MM.1S (cell line): ENCODE results near the gene NPC1L1.

Source experiments
- DNase-seq: peaks from one replicate; pipeline ENCODE4 v3.0.0-alpha.2; 2015
- H2AFZ ChIP-seq: fragments of 300-600 bp; sonication (generic); 2 replicates; pipeline ENCODE4 v1.6.0; 2016; ENCODE audit warnings: antibody characterized with exemption, low read length
- H3F3A ChIP-seq: fragments of 300-600 bp; sonication (generic); 2 replicates; pipeline ENCODE4 v1.6.1; 2016; ENCODE audit warnings: mild to moderate bottlenecking, antibody characterized with exemption, low read length, moderate library complexity, mixed read lengths; ENCODE audit not compliant: insufficient read depth
- H3K27ac ChIP-seq: fragments of 300-600 bp; sonication (generic); 2 replicates; pipeline ENCODE4 v1.5.1; 2016; ENCODE audit warnings: mild to moderate bottlenecking, low read length
- H3K27me3 ChIP-seq: fragments of 300-600 bp; sonication (generic); replicated peaks from 2 replicates; pipeline ENCODE4 v1.6.0; 2016; ENCODE audit warnings: low read length; ENCODE audit not compliant: insufficient read depth
- H3K36me3 ChIP-seq: fragments of 300-600 bp; sonication (generic); replicated peaks from 2 replicates; pipeline ENCODE4 v1.6.1; 2016; ENCODE audit warnings: mild to moderate bottlenecking, low read length, mixed read lengths; ENCODE audit not compliant: insufficient read depth
- H3K4me1 ChIP-seq: fragments of 300-600 bp; sonication (generic); 2 replicates; pipeline ENCODE4 v1.6.1; 2016; ENCODE audit warnings: low read length, mixed read lengths
- H3K4me2 ChIP-seq: fragments of 300-600 bp; sonication (generic); 2 replicates; pipeline ENCODE4 v1.6.0; 2016; ENCODE audit warnings: low read depth, low read length
- H3K4me3 ChIP-seq: fragments of 300-600 bp; sonication (generic); 2 replicates; pipeline ENCODE4 v1.5.1; 2016; ENCODE audit warnings: low read length, mixed read lengths
- H3K79me2 ChIP-seq: fragments of 300-600 bp; sonication (generic); 2 replicates; pipeline ENCODE4 v1.6.1; 2016; ENCODE audit warnings: mixed run types, low read length, mixed read lengths
- H3K9ac ChIP-seq: fragments of 300-600 bp; sonication (generic); 2 replicates; pipeline ENCODE4 v1.6.1; 2016; ENCODE audit warnings: low read length, mixed read lengths
- H3K9me2 ChIP-seq: fragments of 300-600 bp; sonication (generic); replicated peaks from 2 replicates; pipeline ENCODE4 v1.6.1; 2016; ENCODE audit warnings: mild to moderate bottlenecking, low read length, mixed read lengths; ENCODE audit not compliant: insufficient read depth
- H3K9me3 ChIP-seq: fragments of 300-600 bp; sonication (generic); replicated peaks from 2 replicates; pipeline ENCODE4 v1.6.1; 2016; ENCODE audit warnings: mild to moderate bottlenecking, low read length, mixed read lengths; ENCODE audit not compliant: insufficient read depth
- H4K20me1 ChIP-seq: fragments of 300-600 bp; sonication (generic); 2 replicates; pipeline ENCODE4 v1.6.1; 2016; ENCODE audit warnings: mild to moderate bottlenecking, low read length, moderate library complexity, mixed read lengths; ENCODE audit not compliant: insufficient read depth
- CTCF ChIP-seq: fragments of 300-600 bp; sonication (generic); IDR thresholded peaks from 2 replicates; pipeline ENCODE4 v1.5.1; 2016; ENCODE audit warnings: antibody characterized with exemption, low read length, mixed read lengths
- EZH2 ChIP-seq: fragments of 300-600 bp; sonication (generic); optimal IDR thresholded peaks from 2 replicates; pipeline ENCODE3; 2017; ENCODE audit warnings: low read depth, mild to moderate bottlenecking, antibody characterized with exemption, low read length, mixed read lengths
- EZH2phosphoT487 ChIP-seq: fragments of 300-600 bp; sonication (generic); IDR thresholded peaks from 2 replicates; pipeline ENCODE4 v1.6.1; 2018; ENCODE audit warnings: antibody characterized with exemption, low read length

Gene NPC1L1

GRCh38 chr7:44530990-44531389, 10.1 kb downstream of the NPC1L1 start:
- Histone ChIP-seq H3K9me3 (no peaks in the 10 kb centered on the region), H3K36me3 (no peaks in the 10 kb centered on the region), H3K4me1 (no peaks in the 10 kb centered on the region), H3K79me2 (no peaks in the 10 kb centered on the region), H3K9me2 (no peaks in the 10 kb centered on the region), H3K4me3 (no peak overlapping the region), H3K27me3 (no peaks in the 10 kb centered on the region), H3K9ac (no peak overlapping the region), H3K27ac (no peak overlapping the region), H2AFZ (no peak overlapping the region), H3K4me2 (no peak overlapping the region), H4K20me1 (no peaks in the 10 kb centered on the region), H3F3A (no peaks in the 10 kb centered on the region)
- TF ChIP-seq EZH2 (no peak), CTCF (no peak), EZH2phosphoT487 (no peak)
- no peak for DNase-seq

GRCh38 chr7:44524811-44525388, 16.2 kb downstream of the NPC1L1 start:
- Histone ChIP-seq H3K4me1 (no peaks in the 10 kb centered on the region), H3K36me3 (no peaks in the 10 kb centered on the region), H3F3A (no peaks in the 10 kb centered on the region), H3K9ac (no peak overlapping the region), H3K27me3 (no peaks in the 10 kb centered on the region), H2AFZ (no peak overlapping the region), H3K9me2 (no peaks in the 10 kb centered on the region), H3K9me3 (no peaks in the 10 kb centered on the region), H4K20me1 (no peaks in the 10 kb centered on the region), H3K4me2 (no peak overlapping the region), H3K27ac (no peak overlapping the region), H3K79me2 (no peaks in the 10 kb centered on the region), H3K4me3 (no peak overlapping the region)
- no peak for DNase-seq
- TF ChIP-seq CTCF (no peak), EZH2phosphoT487 (no peak), EZH2 (no peak)

- H3K79me2 ChIP-seq, result no peaks in the 10 kb centered on the region
- no peak overlapping the region for H3K4me3 ChIP-seq
- no peak overlapping the region for H2AFZ ChIP-seq
- H3K36me3 ChIP-seq, result no peaks in the 10 kb centered on the region
- H4K20me1 ChIP-seq, result no peaks in the 10 kb centered on the region
- no peak for TF ChIP-seq CTCF
- TF ChIP-seq EZH2phosphoT487, result no peak
- no peak for TF ChIP-seq EZH2
- H3K4me2 ChIP-seq, result no peak overlapping the region
- no peak overlapping the region for H3K27ac ChIP-seq
- no peaks in the 10 kb centered on the region for H3K9me3 ChIP-seq
- H3K9ac ChIP-seq, result no peak overlapping the region
- DNase-seq, result no peak
- H3F3A ChIP-seq, result no peaks in the 10 kb centered on the region
- H3K4me1 ChIP-seq, result no peaks in the 10 kb centered on the region
- H3K9me2 ChIP-seq, result no peaks in the 10 kb centered on the region
- H3K27me3 ChIP-seq, result no peaks in the 10 kb centered on the region
Observed at GRCh38 chr7:44522315-44522714, 18.8 kb downstream of the NPC1L1 start.
